ENCODE results near the gene SIAH3. TPM values are rescaled to one million over a fixed set of nuclear protein-coding genes. Genes with fewer than 3 reads are reported as not detected.

SIAH3 gene
- total and polyA plus RNA-seq, 2 experiments from 2014 or later, result 0.13 to 0.17 TPM

- Mint-ChIP-seq H3K36me3 (ENCODE audit: low read depth) (no peaks in the 10 kb centered on the region), H3K27me3 (ENCODE audit: insufficient read depth, low read depth, poor library complexity) (peaks cover 2% of the 10 kb centered on the region), H3K9me3 (peaks cover 4% of the 10 kb centered on the region; the same call in 2 of the 3 replicates), H3K4me1 (peaks cover 14% of the 10 kb centered on the region), H3K4me3 (no peak overlapping the region), H3K27ac (no peak overlapping the region)
- Histone ChIP-seq H3K4me1 (ENCODE audit: insufficient read depth) (peaks cover 7% of the 10 kb centered on the region), H3K36me3 (ENCODE audit: insufficient read depth) (no peaks in the 10 kb centered on the region), H4K20me1 (replicated peaks; ENCODE audit: insufficient read depth) (no peaks in the 10 kb centered on the region), H2AFZ (no peak overlapping the region), H3F3A (replicated peaks; ENCODE audit: low read depth) (no peaks in the 10 kb centered on the region), H3K27ac (ENCODE audit: low read depth) (no peak overlapping the region), H3K9me2 (ENCODE audit: insufficient read depth) (no peaks in the 10 kb centered on the region), H3K27me3 (ENCODE audit: insufficient read depth) (no peaks in the 10 kb centered on the region), H3K4me2 (no peak overlapping the region), H3K79me2 (replicated peaks; ENCODE audit: insufficient read depth) (no peaks in the 10 kb centered on the region), H3K4me3 (no peak overlapping the region)
- ATAC-seq, result no peak
- no peak for DNase-seq (ENCODE audit: low spot score)
- no peak for TF ChIP-seq ZNF331 (CRISPR knock-in tag; IDR thresholded peaks at IDR 0.05; ENCODE audit: low read depth)
- TF ChIP-seq POLR2AphosphoS5 (IDR thresholded peaks at IDR 0.05; ENCODE audit: low read depth), result no peak
- no peak for TF ChIP-seq ZNF462 (CRISPR knock-in tag; IDR thresholded peaks at IDR 0.05)
- TF ChIP-seq REST (IDR thresholded peaks at IDR 0.05; ENCODE audit: unreplicated experiment), result no peak
- TF ChIP-seq ZNF114 (CRISPR knock-in tag; IDR thresholded peaks at IDR 0.05), result no peak
- no peak for TF ChIP-seq EZH2phosphoT487 (IDR thresholded peaks at IDR 0.05; ENCODE audit: unreplicated experiment)
- TF ChIP-seq JUNB (IDR thresholded peaks at IDR 0.05; ENCODE audit: unreplicated experiment), result no peak
Measured at GRCh38 chr13:45821811-45822210, 29.7 kb downstream of the SIAH3 start.

All from GM23338 (cell line).